ENCODE results near the gene IL15RA.

DNA sequence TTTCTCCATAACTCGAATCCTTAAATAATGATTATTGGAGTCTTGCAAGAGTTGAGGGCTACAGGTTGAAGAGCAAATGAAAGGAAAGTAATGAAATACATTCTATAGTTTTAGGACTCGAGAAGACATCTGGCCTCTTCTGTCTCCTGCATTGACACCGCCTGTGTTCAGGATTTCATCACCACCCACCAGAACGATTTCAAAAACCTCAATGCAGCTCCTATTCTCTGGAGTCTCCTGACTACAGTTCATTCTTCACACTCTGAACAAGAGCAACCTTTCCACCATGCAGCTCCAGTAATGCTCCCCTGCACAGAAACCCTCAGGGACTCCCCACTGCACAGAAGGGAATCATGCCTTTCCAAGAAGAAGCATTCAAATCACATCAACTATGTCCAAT lies 5.5 kb downstream of the IL15RA start:
- TF ChIP-seq, protein P1, sequence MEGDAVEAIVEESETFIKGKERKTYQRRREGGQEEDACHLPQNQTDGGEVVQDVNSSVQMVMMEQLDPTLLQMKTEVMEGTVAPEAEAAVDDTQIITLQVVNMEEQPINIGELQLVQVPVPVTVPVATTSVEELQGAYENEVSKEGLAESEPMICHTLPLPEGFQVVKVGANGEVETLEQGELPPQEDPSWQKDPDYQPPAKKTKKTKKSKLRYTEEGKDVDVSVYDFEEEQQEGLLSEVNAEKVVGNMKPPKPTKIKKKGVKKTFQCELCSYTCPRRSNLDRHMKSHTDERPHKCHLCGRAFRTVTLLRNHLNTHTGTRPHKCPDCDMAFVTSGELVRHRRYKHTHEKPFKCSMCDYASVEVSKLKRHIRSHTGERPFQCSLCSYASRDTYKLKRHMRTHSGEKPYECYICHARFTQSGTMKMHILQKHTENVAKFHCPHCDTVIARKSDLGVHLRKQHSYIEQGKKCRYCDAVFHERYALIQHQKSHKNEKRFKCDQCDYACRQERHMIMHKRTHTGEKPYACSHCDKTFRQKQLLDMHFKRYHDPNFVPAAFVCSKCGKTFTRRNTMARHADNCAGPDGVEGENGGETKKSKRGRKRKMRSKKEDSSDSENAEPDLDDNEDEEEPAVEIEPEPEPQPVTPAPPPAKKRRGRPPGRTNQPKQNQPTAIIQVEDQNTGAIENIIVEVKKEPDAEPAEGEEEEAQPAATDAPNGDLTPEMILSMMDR (IDR thresholded peaks at IDR 0.05; ENCODE audit: insufficient read depth, low read length) = no peak
- TF ChIP-seq, protein P2, sequence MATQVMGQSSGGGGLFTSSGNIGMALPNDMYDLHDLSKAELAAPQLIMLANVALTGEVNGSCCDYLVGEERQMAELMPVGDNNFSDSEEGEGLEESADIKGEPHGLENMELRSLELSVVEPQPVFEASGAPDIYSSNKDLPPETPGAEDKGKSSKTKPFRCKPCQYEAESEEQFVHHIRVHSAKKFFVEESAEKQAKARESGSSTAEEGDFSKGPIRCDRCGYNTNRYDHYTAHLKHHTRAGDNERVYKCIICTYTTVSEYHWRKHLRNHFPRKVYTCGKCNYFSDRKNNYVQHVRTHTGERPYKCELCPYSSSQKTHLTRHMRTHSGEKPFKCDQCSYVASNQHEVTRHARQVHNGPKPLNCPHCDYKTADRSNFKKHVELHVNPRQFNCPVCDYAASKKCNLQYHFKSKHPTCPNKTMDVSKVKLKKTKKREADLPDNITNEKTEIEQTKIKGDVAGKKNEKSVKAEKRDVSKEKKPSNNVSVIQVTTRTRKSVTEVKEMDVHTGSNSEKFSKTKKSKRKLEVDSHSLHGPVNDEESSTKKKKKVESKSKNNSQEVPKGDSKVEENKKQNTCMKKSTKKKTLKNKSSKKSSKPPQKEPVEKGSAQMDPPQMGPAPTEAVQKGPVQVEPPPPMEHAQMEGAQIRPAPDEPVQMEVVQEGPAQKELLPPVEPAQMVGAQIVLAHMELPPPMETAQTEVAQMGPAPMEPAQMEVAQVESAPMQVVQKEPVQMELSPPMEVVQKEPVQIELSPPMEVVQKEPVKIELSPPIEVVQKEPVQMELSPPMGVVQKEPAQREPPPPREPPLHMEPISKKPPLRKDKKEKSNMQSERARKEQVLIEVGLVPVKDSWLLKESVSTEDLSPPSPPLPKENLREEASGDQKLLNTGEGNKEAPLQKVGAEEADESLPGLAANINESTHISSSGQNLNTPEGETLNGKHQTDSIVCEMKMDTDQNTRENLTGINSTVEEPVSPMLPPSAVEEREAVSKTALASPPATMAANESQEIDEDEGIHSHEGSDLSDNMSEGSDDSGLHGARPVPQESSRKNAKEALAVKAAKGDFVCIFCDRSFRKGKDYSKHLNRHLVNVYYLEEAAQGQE (IDR thresholded peaks at IDR 0.05; ENCODE audit: insufficient replicate concordance, low read depth) = no peak
